ENCODE data around the gene SLC1A5.
"Not testable (repeated sequence)": the region's sequence is repeated elsewhere in the genome, so short reads cannot be mapped to it uniquely, and the experiment has no call there.

Gene SLC1A5

GRCh38 chr19:46788262-46788967 is at the start of gene SLC1A5:
SLC1A5 (minus strand) TSS chr19:46788594; CDS start chr19:46787965, 629 bp downstream.
- Histone ChIP-seq H3K27ac (ENCODE audit: low read depth, low read length) (peak within 1 kb of the TSS; percentile 59), H3K4me3 (ENCODE audit: low read depth in 1 of 2, low read length in 2 of 2) (peak within 1 kb of the TSS; percentile 75 to 79), H3K4me1 (ENCODE audit: insufficient read depth, low read length) (peaks cover 29% of the 10 kb centered on the region), H3K27me3 (ENCODE audit: control insufficient read depth in 1 of 2, insufficient read depth in 2 of 2, low read length in 2 of 2) (no peaks in the 10 kb centered on the region), H3K9ac (ENCODE audit: low read length) (peak within 1 kb of the TSS; percentile 36), H3K9me3 (ENCODE audit: low read length) (no peaks in the 10 kb centered on the region), H3K36me3 (ENCODE audit: insufficient read depth, low read length) (no peaks in the 10 kb centered on the region)

- no peaks in the 10 kb centered on the region for H3K27me3 ChIP-seq (ENCODE audit: control insufficient read depth in 1 of 2, insufficient read depth in 2 of 2, low read length in 2 of 2)
- H3K36me3 ChIP-seq (ENCODE audit: insufficient read depth, low read length), result peaks cover 26% of the 10 kb centered on the region
- no peaks in the 10 kb centered on the region for H3K9me3 ChIP-seq (ENCODE audit: low read length)
- H3K4me1 ChIP-seq (ENCODE audit: insufficient read depth, low read length), result peaks cover 28% of the 10 kb centered on the region
- no peak overlapping the region for H3K4me3 ChIP-seq (ENCODE audit: low read depth in 1 of 2, low read length in 2 of 2)
- H3K9ac ChIP-seq (ENCODE audit: low read length), result no peak overlapping the region
- H3K27ac ChIP-seq (ENCODE audit: low read depth, low read length), result no peak overlapping the region
Observed at GRCh38 chr19:46838160-46838559, 49.8 kb upstream of the SLC1A5 start.

GRCh38 chr19:46834984-46835383 is 46.6 kb upstream of the SLC1A5 start:
- Histone ChIP-seq H3K9ac (ENCODE audit: low read length) (no peak overlapping the region), H3K9me3 (ENCODE audit: low read length) (no peaks in the 10 kb centered on the region), H3K4me1 (ENCODE audit: insufficient read depth, low read length) (peaks cover 11% of the 10 kb centered on the region), H3K27ac (ENCODE audit: low read depth, low read length) (no peak overlapping the region), H3K4me3 (ENCODE audit: low read depth in 1 of 2, low read length in 2 of 2) (no peak overlapping the region), H3K36me3 (ENCODE audit: insufficient read depth, low read length) (peaks cover 13% of the 10 kb centered on the region), H3K27me3 (ENCODE audit: control insufficient read depth in 1 of 2, insufficient read depth in 2 of 2, low read length in 2 of 2) (no peaks in the 10 kb centered on the region)

- Histone ChIP-seq H3K4me1 (ENCODE audit: insufficient read depth, low read length) (peaks cover 8% of the 10 kb centered on the region), H3K36me3 (ENCODE audit: insufficient read depth, low read length) (peaks cover 9% of the 10 kb centered on the region), H3K9me3 (ENCODE audit: low read length) (no peaks in the 10 kb centered on the region), H3K27ac (ENCODE audit: low read depth, low read length) (no peak overlapping the region), H3K27me3 (ENCODE audit: control insufficient read depth in 1 of 2, insufficient read depth in 2 of 2, low read length in 2 of 2) (no peaks in the 10 kb centered on the region), H3K9ac (ENCODE audit: low read length) (no peak overlapping the region), H3K4me3 (ENCODE audit: low read depth in 1 of 2, low read length in 2 of 2) (no peak overlapping the region)
Observed at GRCh38 chr19:46834121-46834520, 45.7 kb upstream of the SLC1A5 start.

GRCh38 chr19:46830864-46831263 is 42.5 kb upstream of the SLC1A5 start:
- Histone ChIP-seq H3K9ac (ENCODE audit: low read length) (no peak overlapping the region), H3K27ac (ENCODE audit: low read depth, low read length) (no peak overlapping the region), H3K4me3 (ENCODE audit: low read depth in 1 of 2, low read length in 2 of 2) (no peak overlapping the region), H3K27me3 (ENCODE audit: control insufficient read depth in 1 of 2, insufficient read depth in 2 of 2, low read length in 2 of 2) (no peaks in the 10 kb centered on the region), H3K9me3 (ENCODE audit: low read length) (no peaks in the 10 kb centered on the region), H3K36me3 (ENCODE audit: insufficient read depth, low read length) (no peaks in the 10 kb centered on the region), H3K4me1 (ENCODE audit: insufficient read depth, low read length) (no peaks in the 10 kb centered on the region)

GRCh38 chr19:46828484-46828883 is 40.1 kb upstream of the SLC1A5 start:
- no peak overlapping the region for H3K9ac ChIP-seq (ENCODE audit: low read length)
- H3K36me3 ChIP-seq (ENCODE audit: insufficient read depth, low read length), result no peaks in the 10 kb centered on the region
- no peaks in the 10 kb centered on the region for H3K27me3 ChIP-seq (ENCODE audit: control insufficient read depth in 1 of 2, insufficient read depth in 2 of 2, low read length in 2 of 2)
- H3K27ac ChIP-seq (ENCODE audit: low read depth, low read length), result no peak overlapping the region
- H3K4me3 ChIP-seq (ENCODE audit: low read depth in 1 of 2, low read length in 2 of 2), result no peak overlapping the region
- no peaks in the 10 kb centered on the region for H3K4me1 ChIP-seq (ENCODE audit: insufficient read depth, low read length)
- H3K9me3 ChIP-seq (ENCODE audit: low read length), result no peaks in the 10 kb centered on the region

- H3K4me1 ChIP-seq (ENCODE audit: insufficient read depth, low read length), result no peaks in the 10 kb centered on the region
- H3K36me3 ChIP-seq (ENCODE audit: insufficient read depth, low read length), result no peaks in the 10 kb centered on the region
- H3K4me3 ChIP-seq (ENCODE audit: low read depth in 1 of 2, low read length in 2 of 2), result no peak overlapping the region
- no peak overlapping the region for H3K27ac ChIP-seq (ENCODE audit: low read depth, low read length)
- H3K9ac ChIP-seq (ENCODE audit: low read length), result no peak overlapping the region
- no peaks in the 10 kb centered on the region for H3K9me3 ChIP-seq (ENCODE audit: low read length)
- H3K27me3 ChIP-seq (ENCODE audit: control insufficient read depth in 1 of 2, insufficient read depth in 2 of 2, low read length in 2 of 2), result no peaks in the 10 kb centered on the region
Observed at GRCh38 chr19:46825731-46826055, 37.3 kb upstream of the SLC1A5 start.

- no peak overlapping the region for H3K27ac ChIP-seq (ENCODE audit: low read depth, low read length)
- H3K9me3 ChIP-seq (ENCODE audit: low read length), result no peaks in the 10 kb centered on the region
- no peaks in the 10 kb centered on the region for H3K4me1 ChIP-seq (ENCODE audit: insufficient read depth, low read length)
- H3K4me3 ChIP-seq (ENCODE audit: low read depth in 1 of 2, low read length in 2 of 2), result no peak overlapping the region
- H3K9ac ChIP-seq (ENCODE audit: low read length), result no peak overlapping the region
- no peaks in the 10 kb centered on the region for H3K36me3 ChIP-seq (ENCODE audit: insufficient read depth, low read length)
- H3K27me3 ChIP-seq (ENCODE audit: control insufficient read depth in 1 of 2, insufficient read depth in 2 of 2, low read length in 2 of 2), result no peaks in the 10 kb centered on the region
Observed at GRCh38 chr19:46824890-46825730, 36.7 kb upstream of the SLC1A5 start.

- Histone ChIP-seq H3K27me3 (ENCODE audit: control insufficient read depth in 1 of 2, insufficient read depth in 2 of 2, low read length in 2 of 2) (no peaks in the 10 kb centered on the region), H3K27ac (ENCODE audit: low read depth, low read length) (no peak overlapping the region), H3K4me3 (ENCODE audit: low read depth in 1 of 2, low read length in 2 of 2) (no peak overlapping the region), H3K9ac (ENCODE audit: low read length) (no peak overlapping the region), H3K4me1 (ENCODE audit: insufficient read depth, low read length) (no peaks in the 10 kb centered on the region), H3K36me3 (ENCODE audit: insufficient read depth, low read length) (no peaks in the 10 kb centered on the region), H3K9me3 (ENCODE audit: low read length) (no peaks in the 10 kb centered on the region)
Observed at GRCh38 chr19:46823049-46823448, 34.7 kb upstream of the SLC1A5 start.

- not testable (repeated sequence) for H3K9me3 ChIP-seq (ENCODE audit: low read length); H3K9ac ChIP-seq (ENCODE audit: low read length); H3K27ac ChIP-seq (ENCODE audit: low read depth, low read length)
Observed at GRCh38 chr19:46822410-46822787, 34.0 kb upstream of the SLC1A5 start.

GRCh38 chr19:46821512-46822409 is 33.4 kb upstream of the SLC1A5 start:
- no peaks in the 10 kb centered on the region for H3K9me3 ChIP-seq (ENCODE audit: low read length)
- H3K4me3 ChIP-seq (ENCODE audit: low read depth in 1 of 2, low read length in 2 of 2), result no peak overlapping the region
- no peaks in the 10 kb centered on the region for H3K36me3 ChIP-seq (ENCODE audit: insufficient read depth, low read length)
- H3K27me3 ChIP-seq (ENCODE audit: control insufficient read depth in 1 of 2, insufficient read depth in 2 of 2, low read length in 2 of 2), result no peaks in the 10 kb centered on the region
- no peak overlapping the region for H3K9ac ChIP-seq (ENCODE audit: low read length)
- H3K4me1 ChIP-seq (ENCODE audit: insufficient read depth, low read length), result no peaks in the 10 kb centered on the region
- no peak overlapping the region for H3K27ac ChIP-seq (ENCODE audit: low read depth, low read length)

More at GRCh38 chr19:46822410-46822787, 34.0 kb upstream of the SLC1A5 start:
- not testable (repeated sequence) for H3K27me3 ChIP-seq (ENCODE audit: control insufficient read depth in 1 of 2, insufficient read depth in 2 of 2, low read length in 2 of 2); H3K36me3 ChIP-seq (ENCODE audit: insufficient read depth, low read length); H3K4me1 ChIP-seq (ENCODE audit: insufficient read depth, low read length); H3K4me3 ChIP-seq (ENCODE audit: low read depth in 1 of 2, low read length in 2 of 2)
